ENCODE measurements around the gene FMN2. TPM values are rescaled to one million over a fixed set of nuclear protein-coding genes. Genes with fewer than 3 reads are reported as not detected.
"Not testable (repeated sequence)": the region's sequence is repeated elsewhere in the genome, so short reads cannot be mapped to it uniquely, and the experiment has no call there.

FMN2 gene
- total and polyA plus RNA-seq, 7 experiments from 2014 or later, result not detected

- no peaks in the 10 kb centered on the region for H3K27me3 ChIP-seq (ENCODE audit: control insufficient read depth in 2 of 2, insufficient read depth in 2 of 2, low read length in 2 of 2)
- Mint-ChIP-seq H3K4me1 (no peaks in the 10 kb centered on the region), H3K27ac (no peak overlapping the region), H3K27me3 (peaks cover 0 to 7% (median 0%) of the 10 kb centered on the region in 5 donors), H3K36me3 (peaks cover 0 to 4% (median 0%) of the 10 kb centered on the region in 5 donors), H3K9me3 (peaks cover 3 to 47% (median 22%) of the 10 kb centered on the region in 11 donors), H3K4me3 (no peak overlapping the region)
- CTCF ChIA-PET, result no interaction called here
- peaks cover 0 to 8% (median 0%) of the 10 kb centered on the region in 3 experiments for H3K9me3 ChIP-seq (ENCODE audit: control insufficient read depth in 2 of 3, low read length in 3 of 3)
- no peak for ATAC-seq
- H3K36me3 ChIP-seq (ENCODE audit: control insufficient read depth in 2 of 3, insufficient read depth in 3 of 3, low read length in 3 of 3), result no peaks in the 10 kb centered on the region
- no peak overlapping the region for H3K27ac ChIP-seq (ENCODE audit: low read depth, low read length)
- no peaks in the 10 kb centered on the region for H3K4me1 ChIP-seq (ENCODE audit: control insufficient read depth in 2 of 2, insufficient read depth in 2 of 2, low read length in 2 of 2)
- POLR2A ChIA-PET, result no interaction called here
- DNase-seq, result no peak
- H3K4me3 ChIP-seq (ENCODE audit: low read length), result no peak overlapping the region
- intact Hi-C loops (cut with micrococcal nuclease), result no loop called here
Measured at GRCh38 chr1:240254006-240254405, 162.3 kb downstream of the FMN2 start.

DNA sequence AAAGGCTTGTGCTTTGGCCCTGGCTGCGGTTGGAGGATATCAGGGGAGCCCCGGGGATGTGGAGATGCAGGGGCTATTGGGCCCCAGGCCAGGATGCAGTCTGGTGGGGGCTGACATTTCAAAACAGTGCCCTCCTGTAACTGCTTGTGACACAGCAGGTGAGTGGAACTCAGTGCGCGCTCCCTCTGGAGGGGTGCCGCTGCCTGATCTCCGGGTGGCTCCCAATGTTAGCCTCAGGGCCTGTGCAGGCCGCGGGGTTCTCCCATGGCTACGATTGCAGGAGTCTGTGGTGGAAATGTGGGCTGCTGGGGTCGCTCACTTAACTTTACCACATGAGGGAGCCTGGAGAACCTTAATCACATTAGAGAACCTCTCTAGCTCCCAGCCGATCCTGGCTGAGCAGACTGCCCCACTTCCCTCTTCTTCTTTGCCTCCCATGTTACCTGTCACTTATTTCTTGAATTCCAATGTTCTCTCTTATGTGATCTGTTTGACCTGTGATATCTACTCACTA lies 163.2 kb downstream of the FMN2 start:
- Histone ChIP-seq H3K9me3 (ENCODE audit: control insufficient read depth in 2 of 3, low read length in 3 of 3) (peaks cover 0 to 8% (median 0%) of the 10 kb centered on the region in 3 experiments), H3K4me3 (ENCODE audit: low read length) (no peak overlapping the region), H3K27ac (ENCODE audit: low read depth, low read length) (no peak overlapping the region), H3K27me3 (ENCODE audit: control insufficient read depth in 2 of 2, insufficient read depth in 2 of 2, low read length in 2 of 2) (no peaks in the 10 kb centered on the region), H3K4me1 (ENCODE audit: control insufficient read depth in 2 of 2, insufficient read depth in 2 of 2, low read length in 2 of 2) (no peaks in the 10 kb centered on the region), H3K36me3 (ENCODE audit: control insufficient read depth in 2 of 3, insufficient read depth in 3 of 3, low read length in 3 of 3) (no peaks in the 10 kb centered on the region)
- intact Hi-C loops (cut with micrococcal nuclease), result no loop called here
- no peak overlapping the region for H3K4me3 Mint-ChIP-seq
- ChIA-PET POLR2A (no interaction called here), CTCF (no interaction called here)
- no peak overlapping the region for H3K27ac Mint-ChIP-seq
- peaks cover 0 to 7% (median 0%) of the 10 kb centered on the region in 5 donors for H3K27me3 Mint-ChIP-seq
- no peak for ATAC-seq
- DNase-seq, result no peak
- peaks cover 3 to 39% (median 22%) of the 10 kb centered on the region in 11 donors for H3K9me3 Mint-ChIP-seq
- no peaks in the 10 kb centered on the region for H3K4me1 Mint-ChIP-seq
- H3K36me3 Mint-ChIP-seq, result peaks cover 0 to 4% (median 0%) of the 10 kb centered on the region in 5 donors

DNA sequence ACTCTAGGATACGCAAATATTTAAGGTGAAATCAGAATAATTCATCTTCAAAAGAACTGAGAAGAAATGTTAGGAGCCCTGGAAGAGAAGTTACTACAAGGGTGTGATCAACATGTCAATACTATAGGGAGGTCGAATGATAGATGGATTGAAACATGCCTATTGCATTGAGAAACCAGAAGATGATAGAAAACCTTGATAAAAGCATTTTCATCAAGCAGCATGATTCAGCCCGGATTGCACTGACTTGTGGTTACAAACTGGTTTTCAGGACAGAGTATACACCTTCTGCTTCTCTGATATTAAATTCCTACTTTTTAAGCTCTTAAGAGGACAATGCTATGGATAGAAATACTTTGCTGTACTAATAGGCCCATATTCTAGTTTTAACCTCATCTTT lies 164.2 kb downstream of the FMN2 start:
- Mint-ChIP-seq H3K4me1 (no peaks in the 10 kb centered on the region), H3K4me3 (no peak overlapping the region), H3K27ac (no peak overlapping the region), H3K9me3 (peaks cover 0 to 31% (median 21%) of the 10 kb centered on the region in 11 donors), H3K27me3 (peaks cover 0 to 7% (median 0%) of the 10 kb centered on the region in 5 donors), H3K36me3 (peaks cover 0 to 4% (median 0%) of the 10 kb centered on the region in 5 donors)
- H3K27me3 ChIP-seq (ENCODE audit: control insufficient read depth in 2 of 2, insufficient read depth in 2 of 2, low read length in 2 of 2), result no peaks in the 10 kb centered on the region
- ATAC-seq, result no peak
- no peaks in the 10 kb centered on the region for H3K4me1 ChIP-seq (ENCODE audit: control insufficient read depth in 2 of 2, insufficient read depth in 2 of 2, low read length in 2 of 2)
- intact Hi-C loops (cut with micrococcal nuclease), result no loop called here
- CTCF ChIA-PET, result no interaction called here
- H3K27ac ChIP-seq (ENCODE audit: low read depth, low read length), result no peak overlapping the region
- no peak for DNase-seq
- H3K9me3 ChIP-seq (ENCODE audit: control insufficient read depth in 2 of 3, low read length in 3 of 3), result peaks cover 0 to 8% (median 0%) of the 10 kb centered on the region in 3 experiments
- POLR2A ChIA-PET, result no interaction called here
- H3K36me3 ChIP-seq (ENCODE audit: control insufficient read depth in 2 of 3, insufficient read depth in 3 of 3, low read length in 3 of 3), result no peaks in the 10 kb centered on the region
- H3K4me3 ChIP-seq (ENCODE audit: low read length), result no peak overlapping the region

DNA sequence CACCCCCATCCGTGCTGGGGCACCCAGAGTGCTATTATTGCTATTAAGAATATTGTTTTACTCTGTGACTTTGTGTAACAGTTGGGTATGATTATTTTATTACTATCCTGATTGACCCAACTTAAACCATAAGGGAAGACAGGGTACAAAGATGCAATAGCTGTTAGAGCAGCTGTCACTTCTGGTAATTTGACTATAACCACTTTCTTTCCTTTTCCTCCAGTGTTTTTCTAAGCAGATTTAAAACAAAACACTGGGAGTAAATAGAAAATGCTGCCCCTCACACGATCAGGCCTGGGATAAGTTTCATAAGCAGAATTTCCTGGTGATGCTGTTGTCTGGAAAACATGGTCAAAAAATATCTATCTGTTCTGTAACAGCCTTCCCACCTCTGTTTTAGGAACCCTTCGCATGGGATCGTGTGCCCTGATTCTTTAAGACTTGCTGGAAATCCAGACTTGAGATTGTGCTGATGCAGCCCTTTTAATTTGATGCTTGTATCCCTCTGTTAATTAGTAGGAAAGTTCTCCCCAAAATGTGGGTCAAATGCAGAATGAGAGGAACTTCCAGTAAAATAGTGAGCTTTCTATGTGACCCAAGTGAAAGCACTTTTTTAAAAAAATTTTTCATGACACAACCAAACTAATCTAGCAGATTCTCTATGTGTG lies 165.3 kb downstream of the FMN2 start:
- H3K27me3 ChIP-seq (ENCODE audit: control insufficient read depth in 2 of 2, insufficient read depth in 2 of 2, low read length in 2 of 2), result no peaks in the 10 kb centered on the region
- Mint-ChIP-seq H3K4me3 (no peak overlapping the region), H3K4me1 (no peaks in the 10 kb centered on the region), H3K36me3 (peaks cover 0 to 4% (median 0%) of the 10 kb centered on the region in 5 donors), H3K9me3 (peaks cover 0 to 29% (median 20%) of the 10 kb centered on the region in 11 donors), H3K27ac (no peak overlapping the region), H3K27me3 (peaks cover 0 to 7% (median 0%) of the 10 kb centered on the region in 5 donors)
- H3K9me3 ChIP-seq (ENCODE audit: control insufficient read depth in 2 of 3, low read length in 3 of 3), result peaks cover 0 to 8% (median 0%) of the 10 kb centered on the region in 3 experiments
- ChIA-PET CTCF (no interaction called here), POLR2A (no interaction called here)
- ATAC-seq (no peak), DNase-seq (no peak)
- no peak overlapping the region for H3K4me3 ChIP-seq (ENCODE audit: low read length)
- H3K4me1 ChIP-seq (ENCODE audit: control insufficient read depth in 2 of 2, insufficient read depth in 2 of 2, low read length in 2 of 2), result no peaks in the 10 kb centered on the region
- no peak overlapping the region for H3K27ac ChIP-seq (ENCODE audit: low read depth, low read length)
- H3K36me3 ChIP-seq (ENCODE audit: control insufficient read depth in 2 of 3, insufficient read depth in 3 of 3, low read length in 3 of 3), result no peaks in the 10 kb centered on the region
- intact Hi-C loops (cut with micrococcal nuclease), result no loop called here

GRCh38 chr1:240258910-240259309 lies 167.2 kb downstream of the FMN2 start:
- peaks cover 0 to 4% (median 0%) of the 10 kb centered on the region in 3 experiments for H3K9me3 ChIP-seq (ENCODE audit: control insufficient read depth in 2 of 3, low read length in 3 of 3)
- no peaks in the 10 kb centered on the region for H3K4me1 ChIP-seq (ENCODE audit: control insufficient read depth in 2 of 2, insufficient read depth in 2 of 2, low read length in 2 of 2)
- no peak overlapping the region for H3K4me3 ChIP-seq (ENCODE audit: low read length)
- Mint-ChIP-seq H3K4me1 (no peaks in the 10 kb centered on the region), H3K36me3 (no peaks in the 10 kb centered on the region), H3K4me3 (no peak overlapping the region), H3K27me3 (peaks cover 0 to 7% (median 0%) of the 10 kb centered on the region in 5 donors), H3K9me3 (peaks cover 0 to 15% (median 8%) of the 10 kb centered on the region in 11 donors), H3K27ac (no peak overlapping the region)
- no peaks in the 10 kb centered on the region for H3K36me3 ChIP-seq (ENCODE audit: control insufficient read depth in 2 of 3, insufficient read depth in 3 of 3, low read length in 3 of 3)
- intact Hi-C loops (cut with micrococcal nuclease), result no loop called here
- H3K27me3 ChIP-seq (ENCODE audit: control insufficient read depth in 2 of 2, insufficient read depth in 2 of 2, low read length in 2 of 2), result no peaks in the 10 kb centered on the region
- CTCF ChIA-PET, result no interaction called here
- POLR2A ChIA-PET, result no interaction called here
- DNase-seq, result no peak
- no peak overlapping the region for H3K27ac ChIP-seq (ENCODE audit: low read depth, low read length)
- ATAC-seq, result no peak

DNA sequence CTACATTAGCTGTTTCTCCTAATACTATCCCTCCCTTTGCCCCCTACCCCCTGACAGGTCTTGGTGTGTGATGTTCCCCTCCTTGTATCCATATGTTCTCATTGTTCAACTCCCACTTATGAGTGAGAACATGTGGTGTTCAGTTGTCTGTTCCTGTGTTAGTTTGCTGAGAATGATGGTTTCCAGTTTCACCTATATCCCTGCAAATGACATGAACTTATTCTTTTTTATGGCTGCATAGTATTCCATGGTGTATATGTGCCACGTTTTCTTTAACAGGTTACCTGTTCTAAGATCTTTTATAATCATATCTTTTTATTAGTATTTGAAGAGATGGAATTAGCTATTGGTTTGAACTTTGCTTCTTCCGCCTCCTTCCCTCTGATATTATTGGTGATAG lies 172.8 kb downstream of the FMN2 start:
- POLR2A ChIA-PET; H3K9me3 ChIP-seq (ENCODE audit: control insufficient read depth in 2 of 3, low read length in 3 of 3); H3K4me1 ChIP-seq (ENCODE audit: control insufficient read depth in 2 of 2, insufficient read depth in 2 of 2, low read length in 2 of 2); intact Hi-C loops (cut with micrococcal nuclease); H3K27ac ChIP-seq (ENCODE audit: low read depth, low read length); ATAC-seq; H3K4me3 ChIP-seq (ENCODE audit: low read length); H3K36me3 ChIP-seq (ENCODE audit: control insufficient read depth in 2 of 3, insufficient read depth in 3 of 3, low read length in 3 of 3); H3K4me3 Mint-ChIP-seq; H3K27me3 Mint-ChIP-seq; H3K4me1 Mint-ChIP-seq; DNase-seq; H3K36me3 Mint-ChIP-seq; H3K27me3 ChIP-seq (ENCODE audit: control insufficient read depth in 2 of 2, insufficient read depth in 2 of 2, low read length in 2 of 2): not testable (repeated sequence)
- Mint-ChIP-seq H3K27ac (peak overlapping the region in 1 of 9 donors; percentile 12), H3K9me3 (peaks cover 0 to 20% (median 5%) of the 10 kb centered on the region in 11 donors)
- CTCF ChIA-PET, result interaction anchor here (0.6 kb wide), 1 partner anchor 1467 kb away, joined by 7 read pairs; no protein-coding TSS in a partner anchor

DNA sequence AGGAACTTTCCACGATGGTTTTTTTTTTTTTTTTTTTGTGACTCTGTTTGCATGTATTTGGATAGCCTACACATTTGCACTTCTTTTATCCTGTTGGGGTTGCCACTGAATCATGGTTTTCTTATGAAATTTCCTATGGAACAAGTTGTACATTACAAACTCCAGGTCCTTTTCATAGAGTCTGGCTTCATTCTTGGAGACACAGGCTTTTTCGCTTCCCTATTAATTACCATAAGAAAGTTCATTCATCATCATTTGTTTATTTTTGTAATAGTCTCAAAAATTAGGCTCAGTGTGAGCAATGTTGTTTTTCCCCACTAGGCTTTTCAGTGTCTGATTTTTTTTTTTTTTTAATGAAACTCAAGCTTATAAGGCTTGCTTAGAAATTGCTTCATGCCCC lies 179.4 kb downstream of the FMN2 start:
- Histone ChIP-seq H3K36me3 (ENCODE audit: control insufficient read depth in 2 of 3, insufficient read depth in 3 of 3, low read length in 3 of 3) (no peaks in the 10 kb centered on the region), H3K4me3 (ENCODE audit: low read length) (no peak overlapping the region), H3K4me1 (ENCODE audit: control insufficient read depth in 2 of 2, insufficient read depth in 2 of 2, low read length in 2 of 2) (no peaks in the 10 kb centered on the region), H3K9me3 (ENCODE audit: control insufficient read depth in 2 of 3, low read length in 3 of 3) (peaks cover 0 to 3% (median 0%) of the 10 kb centered on the region in 3 experiments), H3K27ac (ENCODE audit: low read depth, low read length) (no peak overlapping the region), H3K27me3 (ENCODE audit: control insufficient read depth in 2 of 2, insufficient read depth in 2 of 2, low read length in 2 of 2) (no peaks in the 10 kb centered on the region)
- ChIA-PET POLR2A (no interaction called here), CTCF (no interaction called here)
- ATAC-seq (no peak), DNase-seq (no peak)
- no peaks in the 10 kb centered on the region for H3K36me3 Mint-ChIP-seq
- intact Hi-C loops (cut with micrococcal nuclease), result no loop called here
- no peaks in the 10 kb centered on the region for H3K4me1 Mint-ChIP-seq
- no peak overlapping the region for H3K27ac Mint-ChIP-seq
- no peak overlapping the region for H3K4me3 Mint-ChIP-seq
- H3K9me3 Mint-ChIP-seq, result peaks cover 2 to 40% (median 11%) of the 10 kb centered on the region in 11 donors
- H3K27me3 Mint-ChIP-seq, result no peaks in the 10 kb centered on the region

All from naive thymus-derived CD4-positive, alpha-beta T cell (primary cell).